Large intestine (tissue), 3 donors: ENCODE measurements around the gene FCGR2B. TPM values are rescaled to one million over a fixed set of nuclear protein-coding genes. Genes with fewer than 3 reads are reported as not detected.
"Not testable (repeated sequence)": the region's sequence is repeated elsewhere in the genome, so short reads cannot be mapped to it uniquely, and the experiment has no call there.

Experiments
- DNase-seq, 2 donors: peaks; one replicate each; pipeline versions ENCODE4 v3.0.0 to v3.0.0-alpha.2; 2013
- H3K27ac ChIP-seq: one replicate; pipeline ENCODE4 v1.5.1; 2013; ENCODE audit warnings: low read length
- H3K27me3 ChIP-seq: 2 replicates; pipeline ENCODE4 v1.6.1; 2013; ENCODE audit warnings: low read length; ENCODE audit not compliant: control insufficient read depth, insufficient read depth
- H3K36me3 ChIP-seq: 2 replicates; pipeline ENCODE4 v1.6.1; 2013; ENCODE audit warnings: low read length; ENCODE audit not compliant: control insufficient read depth, insufficient read depth
- H3K4me1 ChIP-seq: one replicate; pipeline ENCODE4 v1.6.1; 2013; ENCODE audit warnings: low read length; ENCODE audit not compliant: control insufficient read depth, insufficient read depth
- H3K4me3 ChIP-seq: one replicate; pipeline ENCODE4 v1.5.1; 2013; ENCODE audit warnings: low read length
- H3K9me3 ChIP-seq: one replicate; pipeline ENCODE4 v1.6.1; 2013; ENCODE audit warnings: mild to moderate bottlenecking, low read depth, low read length, moderate library complexity; ENCODE audit not compliant: control insufficient read depth
- WGBS: methylation state at CpG from one replicate; pipeline ENCODE4 v1.1.5; 2013; ENCODE audit warnings: low lambda C conversion rate; ENCODE audit not compliant: insufficient coverage; 5-methylcytosine and 5-hydroxymethylcytosine counted together
- polyA plus RNA-seq: library from polyadenylated mRNA; unstranded; fragments of 120-200 nt; gene quantifications from one replicate; pipeline ENCODE4 v1.2.1, GENCODE V29; 2013

The FCGR2B gene
- polyA plus RNA-seq, 1 donor: 0.06 TPM

GRCh38 chr1:161674908-161675307 is 12.0 kb downstream of the FCGR2B start:
- not testable (repeated sequence) for H3K4me3 ChIP-seq, H3K9me3 ChIP-seq, H3K36me3 ChIP-seq, H3K27ac ChIP-seq, DNase-seq, H3K27me3 ChIP-seq, H3K4me1 ChIP-seq
- WGBS: no CpG with 5 or more reads among the region's 3 CpGs

DNA sequence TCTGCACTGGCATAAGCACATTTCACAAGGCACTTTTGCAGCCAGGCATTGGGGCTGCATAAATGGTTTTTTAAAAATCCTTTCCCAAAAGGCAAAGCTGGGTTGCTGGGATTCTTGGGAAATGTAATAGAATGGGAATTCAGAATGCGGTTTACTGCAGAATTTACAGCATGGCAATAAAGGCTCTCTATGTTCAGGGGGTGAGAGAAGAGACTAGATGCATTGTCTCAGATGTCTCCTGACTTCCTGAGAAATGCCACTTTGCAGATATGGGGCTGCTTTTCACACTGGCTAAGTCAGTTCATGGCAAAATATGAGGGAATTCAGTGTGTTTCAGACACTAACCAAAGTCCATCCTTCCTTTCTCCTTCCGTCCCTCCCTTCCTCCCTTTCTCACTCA is 13.5 kb downstream of the FCGR2B start:
- no peaks in the 10 kb centered on the region for H3K36me3 ChIP-seq
- no peak overlapping the region for H3K27ac ChIP-seq
- H3K9me3 ChIP-seq: no peaks in the 10 kb centered on the region
- no peak overlapping the region for H3K4me3 ChIP-seq
- no peaks in the 10 kb centered on the region for H3K27me3 ChIP-seq
- DNase-seq: peak in 1 of 2 donors; percentile 10
- WGBS: 60% methylated on average over 1 of the region's 2 CpGs
- H3K4me1 ChIP-seq: no peaks in the 10 kb centered on the region

GRCh38 chr1:161676958-161677689 is 14.2 kb downstream of the FCGR2B start:
- no peak overlapping the region for H3K4me3 ChIP-seq
- H3K36me3 ChIP-seq: no peaks in the 10 kb centered on the region
- no peaks in the 10 kb centered on the region for H3K4me1 ChIP-seq
- no peak overlapping the region for H3K27ac ChIP-seq
- peak in 1 of 2 donors; percentile 2 for DNase-seq
- H3K27me3 ChIP-seq: peaks cover 2% of the 10 kb centered on the region
- no peaks in the 10 kb centered on the region for H3K9me3 ChIP-seq
- no CpG with 5 or more reads among the region's 5 CpGs for WGBS

DNA sequence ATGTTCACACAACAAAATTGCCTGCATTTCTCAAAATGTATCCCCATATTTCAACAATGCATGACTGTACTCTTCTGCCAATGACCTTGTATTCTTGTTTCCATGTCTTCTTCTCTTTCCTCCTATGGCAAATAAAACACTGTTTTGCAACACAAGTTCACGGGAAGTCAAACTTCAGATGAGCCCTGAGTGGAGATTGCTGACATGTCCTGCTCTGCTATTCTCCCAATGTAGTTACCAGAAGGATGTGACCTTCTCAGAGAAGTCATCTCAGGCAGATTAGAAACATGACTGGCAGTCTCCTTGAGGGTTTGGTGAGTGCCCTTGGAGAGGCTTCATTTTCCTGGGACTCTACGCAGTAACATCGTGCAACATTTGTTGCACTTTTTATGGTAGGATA is 15.6 kb downstream of the FCGR2B start:
- Histone ChIP-seq H3K4me3 (no peak overlapping the region), H3K36me3 (no peaks in the 10 kb centered on the region), H3K9me3 (no peaks in the 10 kb centered on the region), H3K27ac (no peak overlapping the region), H3K4me1 (no peaks in the 10 kb centered on the region), H3K27me3 (peaks cover 2% of the 10 kb centered on the region)
- no peak for DNase-seq
- 100% methylated on average over 2 of the region's 3 CpGs for WGBS

GRCh38 chr1:161681879-161682278 is 18.9 kb downstream of the FCGR2B start:
- 90% methylated on average over 2 of the region's 3 CpGs for WGBS
- Histone ChIP-seq H3K27me3 (peaks cover 2% of the 10 kb centered on the region), H3K36me3 (no peaks in the 10 kb centered on the region), H3K4me1 (no peaks in the 10 kb centered on the region), H3K4me3 (no peak overlapping the region), H3K9me3 (no peaks in the 10 kb centered on the region), H3K27ac (no peak overlapping the region)
- no peak for DNase-seq

- DNase-seq: no peak
- H3K36me3 ChIP-seq: no peaks in the 10 kb centered on the region
- H3K27me3 ChIP-seq: peaks cover 9% of the 10 kb centered on the region
- 59% methylated on average over 2 of the region's 3 CpGs for WGBS
- H3K9me3 ChIP-seq: no peaks in the 10 kb centered on the region
- no peak overlapping the region for H3K4me3 ChIP-seq
- H3K27ac ChIP-seq: no peak overlapping the region
- no peaks in the 10 kb centered on the region for H3K4me1 ChIP-seq
These were observed 26.0 kb downstream of the FCGR2B start for GRCh38 chr1:161688946-161689345.

DNA sequence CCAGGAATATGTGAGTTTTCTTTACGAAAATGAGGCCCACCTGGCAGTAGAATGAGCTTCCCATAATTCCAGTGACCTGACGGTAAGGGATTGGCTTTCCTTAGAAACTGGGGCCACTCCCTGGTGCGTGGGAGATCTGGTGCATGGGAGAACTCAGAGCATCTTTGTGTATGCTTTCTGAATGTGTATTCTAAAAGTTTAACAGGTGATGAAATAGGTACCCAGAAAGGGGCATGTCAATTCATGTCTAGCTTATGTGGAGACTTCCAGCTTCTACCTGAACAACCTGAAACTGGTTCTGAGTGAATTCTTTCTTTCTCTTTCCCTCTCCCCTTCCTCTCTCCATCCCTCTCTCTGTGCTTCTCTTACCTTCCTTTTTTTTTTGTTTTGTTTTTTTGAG is 28.9 kb downstream of the FCGR2B start:
- no peak overlapping the region for H3K4me3 ChIP-seq
- no CpG with 5 or more reads among the region's 3 CpGs for WGBS

GRCh38 chr1:161693020-161693712 is 30.2 kb downstream of the FCGR2B start:
- H3K27me3 ChIP-seq: not testable (repeated sequence)

More for the DNA sequence above, 28.9 kb downstream of the FCGR2B start:
- Histone ChIP-seq H3K27me3 (peaks cover 9% of the 10 kb centered on the region), H3K27ac (no peak overlapping the region), H3K36me3 (no peaks in the 10 kb centered on the region), H3K4me1 (no peaks in the 10 kb centered on the region), H3K9me3 (no peaks in the 10 kb centered on the region)
- no peak for DNase-seq

DNA sequence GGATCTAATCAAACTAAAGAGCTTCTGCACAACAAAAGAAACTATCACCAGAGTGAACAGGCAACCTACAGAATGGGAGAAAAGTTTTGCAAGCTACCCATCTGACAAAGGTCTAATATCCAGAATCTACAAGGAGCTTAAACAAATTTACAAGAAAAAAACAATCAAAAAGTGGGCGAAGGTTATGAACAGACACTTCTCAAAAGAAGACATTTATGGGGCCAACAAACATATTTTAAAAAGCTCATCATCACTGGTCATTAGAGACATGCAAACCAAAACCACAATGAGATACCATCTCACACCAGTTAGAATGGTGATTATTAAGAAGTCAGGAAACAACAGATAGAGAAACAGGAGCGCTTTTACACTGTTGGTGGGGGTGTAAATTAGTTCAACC is 35.4 kb downstream of the FCGR2B start:
- no CpG with 5 or more reads among the region's 2 CpGs for WGBS
- not testable (repeated sequence) for H3K27me3 ChIP-seq, DNase-seq

More at GRCh38 chr1:161693020-161693712, 30.2 kb downstream of the FCGR2B start:
- not testable (repeated sequence) for H3K27ac ChIP-seq, DNase-seq, H3K36me3 ChIP-seq, H3K9me3 ChIP-seq, H3K4me1 ChIP-seq, H3K4me3 ChIP-seq
- no CpG with 5 or more reads among the region's 14 CpGs for WGBS

GRCh38 chr1:161702250-161702649 is 39.3 kb downstream of the FCGR2B start:
- H3K9me3 ChIP-seq: no peaks in the 10 kb centered on the region
- DNase-seq: peak; percentile 70 to 83

More for the DNA sequence above, 35.4 kb downstream of the FCGR2B start:
- H3K4me3 ChIP-seq, H3K27ac ChIP-seq, H3K9me3 ChIP-seq, H3K4me1 ChIP-seq, H3K36me3 ChIP-seq: not testable (repeated sequence)

More at GRCh38 chr1:161702250-161702649, 39.3 kb downstream of the FCGR2B start:
- no peak overlapping the region for H3K4me3 ChIP-seq
- no CpG with 5 or more reads among the region's 8 CpGs for whole genome bisulfite sequencing
- no peaks in the 10 kb centered on the region for H3K36me3 ChIP-seq
- no peak overlapping the region for H3K27ac ChIP-seq
- no peaks in the 10 kb centered on the region for H3K27me3 ChIP-seq
- no peaks in the 10 kb centered on the region for H3K4me1 ChIP-seq
